IPS-NIHi7 (cell line): ENCODE data around the gene RGS8.

Experiments used
- DNase-seq: peaks from one replicate; pipeline ENCODE4 v3.0.0; 2012; ENCODE audit warnings: mixed read lengths; ENCODE audit errors: extremely low spot score

Gene RGS8, protein sequence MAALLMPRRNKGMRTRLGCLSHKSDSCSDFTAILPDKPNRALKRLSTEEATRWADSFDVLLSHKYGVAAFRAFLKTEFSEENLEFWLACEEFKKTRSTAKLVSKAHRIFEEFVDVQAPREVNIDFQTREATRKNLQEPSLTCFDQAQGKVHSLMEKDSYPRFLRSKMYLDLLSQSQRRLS

DNA sequence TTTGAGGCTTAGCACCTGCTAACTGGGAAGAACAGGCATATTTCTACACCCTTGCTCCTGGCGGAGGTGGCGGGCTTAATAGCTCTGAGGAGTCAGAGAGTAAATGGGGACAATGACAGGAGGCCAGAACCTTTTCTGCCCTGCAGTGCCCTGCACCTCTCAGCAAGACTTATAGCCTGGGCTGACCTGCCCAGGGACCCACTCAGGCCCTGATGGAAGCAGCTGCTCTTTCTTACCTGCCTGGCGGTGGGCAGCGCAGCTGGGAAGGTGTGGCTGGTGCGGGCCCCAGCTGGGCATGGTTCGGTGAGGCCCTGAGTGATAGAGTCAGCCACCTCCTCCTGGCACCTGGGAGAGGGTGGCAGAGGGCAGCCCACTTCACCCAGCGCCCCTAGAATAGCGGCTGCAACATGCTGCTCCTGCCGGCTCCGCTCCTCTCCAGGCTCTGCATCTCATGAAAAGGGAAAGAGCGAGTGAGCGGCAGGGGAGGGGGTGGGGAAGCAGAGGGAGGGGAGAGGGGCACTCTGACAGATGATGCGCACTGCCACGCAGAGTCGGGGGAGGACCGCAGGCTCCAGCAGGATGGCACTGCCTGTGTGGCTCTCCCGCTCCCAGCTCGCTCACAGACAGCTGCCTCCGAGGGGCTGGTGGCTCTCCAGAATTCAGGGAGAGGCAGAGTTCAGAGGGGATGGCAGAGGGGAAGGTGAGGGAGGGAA lies at the start of gene RGS8:
RGS8 (minus strand) TSS at position 472 of the 713 bp plus-strand sequence. CDS start 14,938 bp downstream, outside the sequence.
- peak; percentile 36 for DNase-seq

DNA sequence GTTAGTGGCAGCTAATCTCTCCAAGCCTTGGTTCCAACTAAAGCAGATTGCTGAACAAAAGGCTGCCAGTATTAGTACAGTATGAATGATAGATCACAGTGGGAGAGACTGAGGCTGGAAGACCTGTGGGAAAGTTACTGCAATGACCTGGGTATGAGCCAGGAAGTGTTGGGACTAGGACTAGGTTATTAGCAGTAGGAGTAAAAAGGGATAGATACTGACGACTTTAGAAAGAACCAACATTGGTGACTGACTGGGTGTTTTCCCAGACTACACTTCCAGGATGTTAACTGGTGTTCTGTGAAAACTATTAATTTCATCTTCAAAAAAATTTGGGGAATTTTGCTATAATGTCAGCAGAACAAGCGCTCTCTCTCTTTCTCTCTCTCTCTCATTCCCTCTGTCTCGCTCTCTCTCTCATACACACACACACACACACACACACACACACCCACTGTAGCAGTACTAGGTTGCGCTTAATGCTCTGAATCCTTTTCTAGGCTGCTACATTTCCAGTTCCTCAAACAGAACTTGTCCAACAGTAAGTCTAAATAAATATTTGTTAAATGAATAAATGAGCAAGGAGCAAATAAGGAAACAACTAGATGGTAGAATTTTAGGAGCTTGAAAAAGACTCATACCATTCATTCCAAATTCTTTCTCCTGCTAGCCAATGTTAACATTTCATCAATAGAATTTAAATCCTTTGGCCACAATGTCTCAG lies 47.6 kb upstream of the RGS8 start:
- DNase-seq, result no peak

DNA sequence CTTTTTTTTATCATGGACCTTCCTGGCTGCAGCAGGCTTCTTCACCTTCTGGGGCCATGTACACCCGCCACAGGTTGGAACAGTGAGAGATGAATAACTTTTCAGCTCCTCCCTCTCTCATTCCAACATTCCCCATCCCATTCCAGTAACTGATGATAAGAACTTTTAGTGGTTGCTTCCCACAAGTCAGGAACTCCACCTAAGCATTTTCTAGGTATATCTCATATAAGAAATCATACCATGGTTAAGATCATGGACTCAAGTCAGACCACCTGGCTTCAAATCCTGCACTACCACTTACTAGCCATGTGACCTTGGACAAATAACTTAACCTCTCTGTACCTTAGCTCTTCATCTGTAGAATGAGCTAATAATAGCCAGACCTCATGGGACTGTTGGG lies 42.5 kb upstream of the RGS8 start:
- DNase-seq, result no peak

DNA sequence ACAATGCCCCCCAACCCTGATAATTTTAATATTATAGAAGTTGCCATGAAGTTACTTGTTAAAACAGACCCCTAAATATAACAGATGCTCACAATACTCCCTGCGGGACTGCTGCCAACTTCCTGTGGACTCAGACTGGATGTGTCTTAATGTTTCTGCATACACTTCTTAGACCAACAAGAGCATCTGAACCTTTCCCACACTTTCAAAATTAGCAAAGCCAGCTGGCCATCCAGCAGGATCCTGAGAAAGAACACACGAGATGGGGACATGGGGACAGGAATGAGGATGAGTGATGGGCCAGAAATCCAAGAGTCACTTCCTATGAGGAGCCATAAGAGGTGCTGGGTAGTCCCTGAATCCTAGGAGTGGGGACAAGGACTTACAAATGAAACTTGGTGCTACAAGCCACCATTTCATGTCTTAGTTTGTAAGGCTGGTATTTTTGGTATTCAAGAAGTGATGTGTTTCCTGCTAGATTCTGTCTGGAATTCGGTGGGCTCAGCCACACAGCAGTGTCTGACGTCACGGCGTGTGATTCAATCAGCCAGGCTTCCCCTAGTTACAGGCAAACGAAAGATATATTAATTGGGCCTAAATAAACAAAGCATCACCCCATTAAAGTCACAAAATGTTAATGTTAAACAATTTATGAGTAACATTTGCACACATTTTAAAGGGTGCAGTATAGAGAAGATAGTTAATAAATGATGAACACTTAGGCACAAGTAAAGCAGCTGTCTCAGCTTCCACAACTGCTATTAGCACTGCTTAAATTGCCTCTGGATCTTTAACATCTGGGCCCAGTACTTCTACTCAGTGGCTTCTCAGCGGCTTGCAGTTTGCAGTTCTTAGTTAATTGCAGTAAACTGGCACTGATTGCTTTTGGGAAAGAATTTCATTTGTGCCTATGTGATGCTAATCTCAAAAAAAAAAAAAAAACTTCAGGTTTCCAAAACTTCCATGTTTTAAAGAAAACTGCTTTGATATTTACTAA lies 41.2 kb upstream of the RGS8 start:
- DNase-seq, result no peak

DNA sequence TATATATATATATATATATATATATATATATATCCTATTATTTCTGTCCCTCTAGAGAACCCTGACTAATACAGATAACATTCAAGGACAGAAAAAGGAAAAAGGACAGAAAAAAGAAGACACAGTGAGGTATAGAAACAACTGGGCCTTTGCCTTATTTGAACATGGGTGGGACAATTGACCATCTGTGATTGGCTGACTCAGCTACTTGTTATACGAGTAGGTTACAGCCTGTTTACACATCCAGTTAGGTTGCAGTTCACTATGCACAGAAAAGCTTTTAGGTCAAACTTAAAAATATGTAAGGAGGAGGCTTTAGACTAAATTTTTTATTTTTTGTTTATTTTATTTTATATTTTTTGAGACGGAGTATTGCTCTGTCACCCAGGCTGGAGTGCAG lies 39.8 kb upstream of the RGS8 start:
- no peak for DNase-seq

DNA sequence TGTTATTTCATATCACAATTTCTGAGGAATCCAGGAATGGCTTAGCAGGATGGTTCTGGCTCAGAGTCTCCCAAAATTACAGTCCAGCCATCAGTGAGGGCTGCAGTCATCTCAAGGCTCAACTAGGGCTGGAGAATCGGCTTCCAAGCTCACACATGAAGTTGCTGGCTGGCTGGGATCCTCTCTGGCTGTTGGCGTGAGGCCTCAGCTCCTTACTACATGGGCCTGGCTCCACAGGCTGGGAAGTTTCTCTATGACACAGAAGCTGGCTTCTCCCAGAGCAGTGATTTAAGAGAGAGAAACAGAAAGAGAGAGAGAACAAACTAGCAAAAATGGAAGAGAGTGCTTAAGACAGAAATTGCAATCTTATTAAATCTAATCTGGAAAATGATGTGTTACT lies 38.8 kb upstream of the RGS8 start:
- DNase-seq, result no peak

DNA sequence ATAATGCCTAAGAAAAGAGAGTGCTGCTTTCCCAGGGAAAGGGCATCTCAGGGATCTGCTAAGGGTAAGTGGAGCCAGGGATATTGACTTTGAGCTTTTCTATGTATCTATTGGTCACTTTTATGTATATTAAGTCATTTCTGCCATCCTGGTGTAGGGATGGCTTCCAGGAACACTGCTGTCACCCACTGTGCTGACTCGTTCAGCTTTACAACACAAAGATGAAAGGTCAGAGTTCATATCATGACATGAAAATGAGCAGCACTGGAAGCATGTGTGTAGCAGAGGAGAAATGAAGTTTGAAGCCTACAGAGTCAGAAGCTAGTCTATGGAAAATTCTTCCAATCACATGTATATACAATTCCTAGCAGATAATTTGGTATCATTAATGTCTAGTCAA lies 37.1 kb upstream of the RGS8 start:
- no peak for DNase-seq

DNA sequence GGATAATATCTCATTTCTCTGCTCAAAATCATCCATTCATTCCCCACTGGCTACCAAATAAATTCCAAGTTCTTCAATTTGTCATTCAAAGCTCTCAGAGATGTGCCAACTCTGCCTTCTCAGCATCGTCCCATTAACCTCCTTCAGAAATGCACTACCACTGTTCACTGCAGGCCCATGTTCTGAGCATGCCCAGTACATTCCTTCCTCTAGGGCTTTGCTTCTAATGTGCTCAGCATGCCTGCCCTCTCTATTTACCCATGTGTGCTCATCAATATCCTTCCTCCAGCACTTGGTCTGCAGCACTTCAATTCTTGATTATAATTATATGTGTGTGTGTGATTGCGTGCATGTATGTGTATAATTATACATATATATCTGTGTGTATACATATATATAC lies 36.1 kb upstream of the RGS8 start:
- peak; percentile 46 for DNase-seq

DNA sequence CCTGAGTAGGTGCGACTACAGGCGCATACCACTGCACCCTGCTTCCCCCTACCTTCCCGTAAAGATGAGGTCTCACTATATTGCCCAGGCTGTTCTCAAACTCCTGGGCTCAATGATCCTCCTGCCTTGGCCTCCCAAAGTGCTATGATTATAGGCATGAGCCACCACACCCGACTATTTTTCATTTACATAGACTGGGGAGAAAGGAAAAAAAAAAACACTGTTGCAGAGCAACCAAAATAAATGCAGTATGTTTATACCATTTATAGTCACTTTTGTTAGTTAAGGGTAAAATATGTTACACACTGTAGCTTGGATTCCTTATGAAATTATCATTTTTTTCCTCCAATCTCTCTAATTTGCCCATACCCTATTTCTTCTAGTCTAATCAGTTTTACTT lies 35.2 kb upstream of the RGS8 start:
- no peak for DNase-seq

DNA sequence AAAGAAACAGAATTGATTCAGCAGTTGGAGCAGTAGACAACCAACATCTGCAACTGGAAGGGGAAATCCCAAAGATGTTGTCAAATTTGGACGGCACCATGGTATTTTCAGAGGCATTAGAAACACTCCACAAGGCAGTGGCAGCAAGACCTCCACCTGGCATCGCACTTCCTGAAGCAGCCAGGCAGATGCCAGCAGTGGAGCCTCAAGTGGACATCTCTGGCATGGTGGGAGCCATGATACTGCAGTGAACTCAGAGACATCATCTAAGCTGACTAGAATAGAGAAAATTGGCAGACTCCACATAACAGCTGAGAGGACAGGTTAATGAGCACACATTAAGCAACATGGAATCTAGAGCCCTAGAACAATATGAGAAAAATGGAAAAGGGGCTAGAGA lies 33.9 kb upstream of the RGS8 start:
- no peak for DNase-seq

DNA sequence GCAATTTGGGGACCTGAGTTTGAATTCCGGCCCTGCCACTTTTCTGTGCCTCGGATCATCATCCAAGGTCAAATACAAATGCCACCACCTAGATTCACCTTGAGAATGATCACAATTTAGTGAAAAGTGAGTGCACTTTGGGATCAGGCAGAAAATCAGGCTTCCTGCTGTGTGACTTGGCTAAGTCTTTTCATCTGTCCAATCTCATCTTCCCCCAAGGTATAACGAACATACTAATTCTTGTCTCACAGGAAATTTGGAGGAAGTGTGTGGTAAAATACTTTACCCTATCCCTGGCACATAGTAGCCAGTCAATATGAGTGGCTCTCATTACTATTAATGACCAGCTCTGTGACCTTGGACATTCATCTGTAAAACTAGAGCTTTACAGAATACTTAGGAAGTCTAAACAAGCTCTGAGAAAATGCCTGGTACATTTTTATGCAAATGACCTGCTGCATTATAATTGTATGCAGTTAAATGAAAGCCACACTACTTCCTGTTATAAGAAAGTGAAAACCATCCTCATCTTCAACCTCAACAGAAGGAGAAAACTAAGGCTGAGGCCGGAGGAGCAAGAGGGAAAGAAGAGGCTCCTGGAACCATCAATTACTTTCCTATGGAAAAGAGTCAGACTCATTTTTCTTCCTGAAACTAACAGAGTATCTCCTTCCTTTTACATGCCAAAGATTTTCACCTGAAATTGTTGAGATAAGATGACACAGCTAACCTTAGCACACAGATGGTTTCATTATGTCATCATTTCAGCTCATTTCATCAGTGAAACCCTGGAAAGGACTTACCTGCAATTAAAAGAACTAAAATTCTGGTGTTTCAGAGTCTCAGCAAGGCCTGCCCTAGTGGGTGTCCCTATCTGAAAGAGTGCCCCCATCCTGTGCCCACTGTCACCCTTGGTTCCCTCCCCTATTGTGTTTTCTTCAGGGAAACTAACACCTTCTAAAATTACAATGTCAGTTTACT lies 32.6 kb upstream of the RGS8 start:
- no peak for DNase-seq

DNA sequence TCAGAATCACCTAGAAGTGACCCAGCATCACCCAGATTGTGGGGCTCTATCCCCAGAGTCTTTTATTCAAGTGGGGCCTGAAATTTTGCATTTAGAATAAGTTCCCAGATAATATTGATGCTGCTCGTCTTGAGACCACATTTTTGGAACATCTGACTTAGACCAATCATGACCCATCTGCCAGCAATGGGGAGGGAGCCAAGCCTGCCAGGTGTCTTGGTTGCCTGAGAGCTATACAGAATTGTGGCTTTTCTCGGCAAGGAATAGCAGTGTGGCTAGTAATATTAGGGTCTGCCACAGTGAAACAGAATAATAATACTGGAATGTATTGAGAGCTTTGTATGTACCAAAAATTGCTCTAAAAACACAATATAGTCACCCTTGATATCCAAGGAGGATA lies 31.1 kb upstream of the RGS8 start:
- DNase-seq, result no peak

DNA sequence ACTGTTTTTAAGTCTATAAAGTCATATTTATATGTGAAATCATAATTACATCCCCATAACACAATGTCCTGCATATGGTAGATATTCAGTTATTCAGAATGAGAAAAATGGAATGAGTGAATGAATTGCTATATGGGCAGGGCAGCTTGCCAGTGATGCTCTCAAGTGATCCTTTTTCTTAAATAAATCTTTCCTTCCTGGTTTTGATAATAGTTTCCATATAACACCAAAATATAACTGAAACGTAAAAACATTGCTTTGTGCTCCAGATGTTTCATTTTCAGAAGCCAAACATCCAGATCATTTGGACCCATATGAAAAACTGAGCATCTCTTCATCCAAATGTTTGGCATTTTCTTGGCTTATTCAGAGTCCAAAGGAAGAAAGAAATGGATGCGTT lies 30.2 kb upstream of the RGS8 start:
- DNase-seq, result no peak

DNA sequence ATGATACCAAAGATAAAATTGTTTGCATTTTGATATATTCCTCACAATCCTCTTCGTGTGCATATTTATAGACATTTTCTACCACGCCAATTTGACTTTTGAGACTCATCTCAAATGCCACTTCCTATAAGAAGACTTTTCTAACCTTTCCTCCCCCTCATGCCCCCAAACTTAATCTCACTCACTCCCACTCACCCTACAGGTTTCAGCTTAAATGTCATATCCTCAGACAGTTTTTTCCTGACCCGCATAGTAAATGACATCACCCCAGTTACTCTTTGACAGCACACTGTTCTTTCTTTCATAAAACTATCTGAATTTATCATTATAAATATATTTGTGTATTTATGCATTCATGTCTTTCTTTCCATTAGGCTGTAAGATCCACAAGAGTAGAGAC lies 29.6 kb upstream of the RGS8 start:
- no peak for DNase-seq

DNA sequence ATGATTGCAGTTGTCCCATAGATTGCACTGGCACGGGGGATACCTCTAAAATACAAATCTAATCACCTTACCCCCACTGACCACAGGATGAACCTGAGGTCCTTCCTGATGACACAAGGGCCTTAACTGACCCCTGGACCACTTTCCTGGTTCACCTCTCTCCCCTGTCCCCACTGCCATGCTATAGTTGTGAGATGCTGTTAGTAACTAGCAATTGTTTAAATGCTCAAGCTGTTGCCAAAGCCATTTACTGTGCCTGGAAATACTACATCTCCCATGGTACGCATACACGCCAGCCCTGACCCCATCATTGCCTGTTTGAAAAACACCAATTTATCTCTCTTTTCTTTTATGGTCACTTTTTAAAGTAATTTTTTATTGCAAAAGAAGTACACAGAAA lies 29.1 kb upstream of the RGS8 start:
- no peak for DNase-seq

DNA sequence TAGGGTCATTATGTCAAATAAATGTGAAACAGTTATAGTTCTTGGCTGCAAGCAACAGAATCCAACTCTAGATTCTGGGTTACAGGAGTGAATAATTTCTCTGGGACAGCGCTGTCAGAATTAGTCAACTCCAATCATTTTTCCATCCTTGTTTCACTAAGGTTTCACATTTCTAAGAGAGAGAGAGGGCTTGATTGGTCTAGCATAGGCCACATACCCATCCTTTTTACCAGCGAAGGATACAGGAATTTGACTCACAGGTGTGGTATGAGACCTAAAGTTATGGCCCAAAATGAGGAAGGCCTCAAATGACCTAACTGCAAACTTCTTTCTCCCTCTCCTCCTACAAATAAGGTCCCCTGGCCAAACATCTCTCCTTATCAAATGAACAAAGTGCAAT lies 25.5 kb upstream of the RGS8 start:
- DNase-seq, result no peak

DNA sequence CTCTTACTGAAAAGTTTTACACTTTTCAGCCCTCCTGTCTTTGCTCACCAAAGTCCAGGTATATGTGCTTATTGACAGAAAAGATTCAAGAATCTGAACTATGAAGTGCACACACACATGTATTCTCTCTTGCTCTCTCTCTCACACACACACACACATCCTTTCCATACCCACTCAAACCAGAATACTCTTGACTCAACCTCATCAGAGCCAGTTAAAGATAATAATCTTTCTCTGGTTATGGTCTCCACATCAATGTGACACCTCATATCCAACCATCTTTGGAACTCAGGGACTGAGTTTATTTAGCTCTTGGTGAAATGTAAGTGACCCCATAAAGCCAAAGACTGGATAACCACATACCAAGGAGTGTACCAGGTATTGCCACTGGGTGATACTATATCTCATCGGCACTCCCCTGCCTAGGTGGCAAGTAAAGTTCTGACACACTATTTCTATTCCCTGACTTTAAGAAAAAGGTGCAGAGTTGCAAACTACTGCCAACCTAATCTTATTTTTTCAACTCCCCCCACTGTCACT lies 24.9 kb upstream of the RGS8 start:
- no peak for DNase-seq

DNA sequence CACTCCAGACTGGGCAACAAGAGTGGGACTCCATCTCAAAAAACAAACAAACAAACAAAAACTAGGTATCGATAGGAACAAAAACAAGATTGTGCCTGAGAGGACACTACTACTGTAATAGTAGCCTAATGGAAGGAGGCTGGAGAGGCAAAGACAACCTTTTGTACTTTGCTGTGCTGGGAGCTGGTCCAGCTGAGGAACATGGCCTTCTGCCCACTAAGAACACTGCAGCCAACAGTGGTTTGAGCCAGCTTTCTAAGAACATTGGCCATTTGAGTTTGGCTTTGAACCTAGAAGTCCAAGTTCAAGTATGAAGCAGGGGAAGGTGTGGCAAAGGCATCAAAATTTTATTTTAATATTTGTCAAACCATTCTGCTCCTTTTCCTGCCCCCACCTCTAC lies 22.7 kb upstream of the RGS8 start:
- DNase-seq, result no peak

DNA sequence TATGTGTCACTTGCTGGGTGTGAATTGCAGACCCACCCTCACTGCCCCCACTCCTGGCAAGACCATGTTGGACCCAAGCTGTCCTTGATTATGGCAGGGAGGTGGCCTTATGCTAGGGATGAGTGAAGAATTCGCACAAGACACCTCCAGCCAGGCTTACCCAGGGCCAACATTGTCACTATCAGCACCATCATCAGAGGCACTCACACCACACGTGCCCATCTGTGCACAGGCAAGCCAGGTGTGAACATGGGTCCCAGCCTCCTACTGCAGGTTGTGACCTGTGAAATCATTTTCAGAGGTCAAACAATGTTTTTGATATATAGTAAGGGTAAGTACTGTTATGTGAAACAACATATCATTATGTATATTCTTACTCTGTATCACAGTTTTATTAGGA lies 20.3 kb upstream of the RGS8 start:
- DNase-seq, result no peak

DNA sequence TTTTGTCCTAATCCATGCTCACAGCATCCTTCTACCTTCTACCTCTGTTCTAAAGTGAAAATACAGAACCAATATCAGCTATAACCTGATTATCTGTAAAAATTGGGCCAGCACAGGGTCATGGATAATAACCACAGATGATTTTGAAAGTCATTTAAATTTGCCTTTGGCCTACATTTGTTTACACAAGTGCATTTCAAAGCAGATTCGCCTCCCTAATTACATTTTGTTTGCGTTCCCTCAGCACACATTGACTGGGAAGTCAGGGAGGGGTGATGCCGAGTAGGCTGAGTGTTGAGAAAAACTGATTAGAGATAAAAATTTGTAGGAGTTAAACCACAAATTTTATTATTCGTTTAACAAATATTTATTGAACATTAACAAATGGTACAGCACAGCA lies 19.2 kb upstream of the RGS8 start:
- DNase-seq, result no peak
